ENCODE data around the gene GDF15.

Gene GDF15

GRCh38 chr19:18435178-18435841 is 49.4 kb downstream of the GDF15 start:
- no peak overlapping the region for H3K27ac Mint-ChIP-seq
- H3K27me3 Mint-ChIP-seq = no peaks in the 10 kb centered on the region
- no peaks in the 10 kb centered on the region for H3K36me3 Mint-ChIP-seq (ENCODE audit: low read depth)
- H3K4me3 Mint-ChIP-seq = no peak overlapping the region
- no peaks in the 10 kb centered on the region for H3K9me3 Mint-ChIP-seq
- peaks cover 18% of the 10 kb centered on the region for H3K4me1 Mint-ChIP-seq (ENCODE audit: low read depth)

DNA sequence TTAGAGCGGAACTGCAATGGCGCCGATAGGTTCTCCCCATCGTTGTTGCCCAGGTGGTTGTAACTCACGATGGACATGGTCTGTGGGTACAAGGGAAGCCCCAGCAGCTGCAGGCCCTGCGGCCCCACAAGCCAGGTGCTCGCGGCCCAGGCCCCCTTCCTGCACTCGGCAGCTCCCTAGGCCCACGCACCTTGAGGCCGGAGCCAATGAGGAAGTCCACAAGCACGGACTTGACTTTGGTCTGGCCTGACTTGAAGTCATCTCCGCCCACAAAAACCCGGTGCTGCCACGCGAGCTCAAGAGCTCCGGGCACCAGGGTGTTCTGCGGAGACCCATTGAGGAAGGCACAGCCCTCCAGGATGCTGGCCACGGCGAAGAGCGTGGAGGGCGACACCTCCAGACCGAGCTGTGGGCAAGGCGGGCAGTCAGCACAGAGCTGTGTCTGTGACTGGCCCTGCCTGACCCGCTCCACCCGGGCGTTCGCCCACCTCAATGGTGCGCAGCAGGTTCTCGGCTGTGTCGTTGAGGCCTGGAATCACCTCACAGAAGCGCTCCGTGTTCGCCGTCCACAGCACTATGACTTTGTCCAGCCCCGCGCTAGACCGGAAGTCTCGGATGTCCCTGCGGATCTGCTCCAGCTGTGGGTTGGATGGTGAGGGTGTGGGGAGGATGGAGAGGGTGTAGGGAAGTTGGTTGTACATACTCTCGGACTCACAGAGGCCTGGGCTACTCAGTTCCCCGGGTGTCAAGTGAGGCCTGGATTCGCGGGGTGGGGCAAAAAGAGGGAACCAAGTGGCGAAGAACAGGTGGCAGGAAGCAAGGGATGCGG is 50.1 kb downstream of the GDF15 start:
- H3K4me1 Mint-ChIP-seq (ENCODE audit: low read depth) = peaks cover 16% of the 10 kb centered on the region
- peak overlapping the region; percentile 56 for H3K4me3 Mint-ChIP-seq
- H3K9me3 Mint-ChIP-seq = no peaks in the 10 kb centered on the region
- H3K36me3 Mint-ChIP-seq (ENCODE audit: low read depth) = no peaks in the 10 kb centered on the region
- peak overlapping the region; percentile 34 for H3K27ac Mint-ChIP-seq
- no peaks in the 10 kb centered on the region for H3K27me3 Mint-ChIP-seq

- Mint-ChIP-seq H3K4me1 (ENCODE audit: low read depth) (peaks cover 16% of the 10 kb centered on the region), H3K27me3 (no peaks in the 10 kb centered on the region), H3K36me3 (ENCODE audit: low read depth) (no peaks in the 10 kb centered on the region), H3K27ac (peak overlapping the region; percentile 34), H3K4me3 (peak overlapping the region; percentile 65), H3K9me3 (no peaks in the 10 kb centered on the region)
Observed at GRCh38 chr19:18436671-18437490, 50.9 kb downstream of the GDF15 start.

GRCh38 chr19:18437491-18438330 is 51.8 kb downstream of the GDF15 start, which contains the start of gene ISYNA1:
ISYNA1 (minus strand) TSS chr19:18438133; CDS start chr19:18437979, 154 bp downstream.
- peaks cover 6% of the 10 kb centered on the region for H3K36me3 Mint-ChIP-seq (ENCODE audit: low read depth)
- H3K27me3 Mint-ChIP-seq = no peaks in the 10 kb centered on the region
- peak within 1 kb of the TSS; percentile 65 for H3K4me3 Mint-ChIP-seq
- no peak within 1 kb of the TSS for H3K27ac Mint-ChIP-seq
- peaks cover 4% of the 10 kb centered on the region for H3K9me3 Mint-ChIP-seq
- peaks cover 16% of the 10 kb centered on the region for H3K4me1 Mint-ChIP-seq (ENCODE audit: low read depth)

DNA sequence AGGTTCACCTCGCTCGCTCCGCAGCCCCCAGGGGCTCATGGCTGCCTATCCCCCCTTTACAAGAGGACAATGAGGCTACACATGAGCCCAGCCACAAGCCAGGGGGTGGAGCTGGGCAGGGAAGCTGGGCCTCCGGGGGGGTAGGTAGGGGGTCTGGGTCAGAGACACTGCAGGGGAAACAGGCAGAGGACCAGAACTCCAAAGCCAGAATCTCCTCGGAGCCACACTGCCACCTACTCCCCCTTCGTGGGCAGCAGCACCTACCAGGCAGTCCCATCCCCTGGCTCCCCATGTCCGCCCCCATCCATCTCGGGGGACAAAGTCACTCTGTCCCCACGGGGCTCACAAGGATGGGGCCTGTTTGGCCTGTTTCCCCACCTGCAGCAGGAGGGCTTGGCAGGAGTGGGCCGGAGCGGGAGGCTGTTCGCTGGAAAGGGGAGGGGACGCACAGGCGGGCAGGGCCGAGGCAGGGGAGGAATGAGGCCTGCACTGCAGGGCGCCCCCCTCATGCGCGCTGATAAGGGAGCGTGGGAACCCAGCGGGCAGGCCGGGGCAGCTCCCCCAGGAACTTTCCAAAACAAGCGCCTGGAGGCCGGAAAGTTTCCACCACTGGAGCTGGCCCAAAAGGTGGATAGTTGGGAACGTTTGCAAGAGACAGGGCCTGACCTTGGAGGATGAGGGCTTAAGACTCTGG is 52.5 kb downstream of the GDF15 start:
- Mint-ChIP-seq H3K27me3 (no peaks in the 10 kb centered on the region), H3K36me3 (ENCODE audit: low read depth) (peaks cover 8% of the 10 kb centered on the region), H3K4me1 (ENCODE audit: low read depth) (peaks cover 17% of the 10 kb centered on the region), H3K27ac (no peak overlapping the region), H3K9me3 (peaks cover 4% of the 10 kb centered on the region), H3K4me3 (no peak overlapping the region)
